ENCODE measurements around the gene TXNDC12. TPM values are rescaled to one million over a fixed set of nuclear protein-coding genes. Genes with fewer than 3 reads are reported as not detected.
A peak's percentile ranks its signal among the peaks of the same experiment; 100 is the strongest.
"Not testable (repeated sequence)": the region's sequence is repeated elsewhere in the genome, so short reads cannot be mapped to it uniquely, and the experiment has no call there.

Gene TXNDC12
- total RNA-seq, 1 experiment from 2014 or later: 69.7 TPM

DNA sequence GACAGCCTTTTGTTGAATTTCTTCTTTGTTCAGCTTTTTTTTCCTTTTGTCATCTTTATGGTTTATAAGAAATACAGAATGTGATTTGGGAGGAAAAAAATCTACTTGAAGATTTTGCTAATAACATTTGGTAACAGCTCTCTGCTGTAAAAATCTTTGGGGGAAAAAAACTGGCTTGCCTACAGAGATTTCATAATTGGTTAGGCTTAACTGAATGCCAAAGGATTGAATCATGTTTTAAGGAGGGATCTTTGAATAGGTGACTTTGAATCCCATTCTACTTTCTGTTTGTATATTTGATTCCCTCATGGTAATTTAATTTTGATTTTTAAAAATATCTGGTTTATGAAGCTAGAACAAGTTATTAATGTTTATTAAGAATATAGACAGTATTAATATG is 4.3 kb upstream of the TXNDC12 start:
- Histone ChIP-seq H3K9me3 (replicated peaks) (no peaks in the 10 kb centered on the region), H3K27me3 (replicated peaks) (no peaks in the 10 kb centered on the region), H3K27ac (peak overlapping the region; percentile 37), H3K36me3 (peaks cover 45% of the 10 kb centered on the region), H3K4me3 (no peak overlapping the region), H3K4me1 (replicated peaks) (peaks cover 32% of the 10 kb centered on the region)
- peak in 1 of 2 experiments; percentile 44 for DNase-seq (ENCODE audit: low read depth in 1 of 2, low spot score in 2 of 2)

DNA sequence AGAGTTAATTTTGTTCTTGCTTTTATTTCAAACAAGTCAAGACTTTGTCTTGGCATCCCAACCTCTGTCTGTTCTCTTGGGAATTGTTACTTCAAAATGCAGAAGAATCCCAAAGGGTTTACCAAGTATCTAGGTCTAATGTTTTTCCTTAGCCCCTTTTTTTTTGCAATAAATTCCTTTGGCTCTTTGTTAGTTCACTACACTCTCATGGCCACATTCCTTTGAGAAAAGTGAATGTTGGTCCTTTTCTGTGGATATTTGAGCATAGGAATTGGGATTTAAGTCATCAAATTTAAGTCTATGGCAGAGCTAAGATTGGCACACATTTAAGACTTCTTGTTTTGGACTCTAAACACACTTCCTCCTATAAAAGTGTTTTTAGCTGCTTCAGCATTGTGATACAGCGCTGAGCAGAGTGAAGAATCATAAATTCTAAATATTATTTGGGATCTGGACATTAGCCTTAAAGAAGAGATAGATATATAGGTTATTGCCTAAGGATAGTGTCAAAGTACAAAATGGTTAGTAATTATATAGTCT is 3.0 kb upstream of the TXNDC12 start:
- no peaks in the 10 kb centered on the region for H3K27me3 ChIP-seq (replicated peaks)
- no peaks in the 10 kb centered on the region for H3K9me3 ChIP-seq (replicated peaks)
- no peak overlapping the region for H3K27ac ChIP-seq
- H3K4me1 ChIP-seq (replicated peaks): peaks cover 37% of the 10 kb centered on the region
- no peak overlapping the region for H3K4me3 ChIP-seq
- no peak for DNase-seq (ENCODE audit: low read depth in 1 of 2, low spot score in 2 of 2)
- peaks cover 33% of the 10 kb centered on the region for H3K36me3 ChIP-seq

DNA sequence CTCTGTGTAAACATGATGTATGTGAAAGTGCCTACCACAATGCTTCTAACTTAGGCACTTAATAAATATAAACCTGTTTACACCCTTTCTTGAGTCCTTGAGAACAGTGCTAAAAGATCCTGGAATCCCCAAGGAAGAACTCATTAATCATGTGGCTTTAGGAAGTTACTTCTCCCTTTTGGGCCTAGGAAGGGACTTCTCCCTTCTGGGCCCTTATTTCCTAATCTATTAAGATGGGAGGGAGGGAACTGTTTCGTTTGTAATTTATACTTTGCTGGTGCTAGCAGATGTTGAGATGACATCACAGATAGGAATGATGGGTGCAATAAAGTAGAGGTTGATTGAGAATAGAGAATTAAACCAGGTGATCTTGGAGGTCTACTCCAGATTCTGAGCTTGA is 2.3 kb upstream of the TXNDC12 start:
- Histone ChIP-seq H3K4me3 (peak overlapping the region; percentile 86), H3K9me3 (replicated peaks) (no peaks in the 10 kb centered on the region), H3K27ac (peak overlapping the region; percentile 87), H3K36me3 (peaks cover 29% of the 10 kb centered on the region), H3K27me3 (replicated peaks) (no peaks in the 10 kb centered on the region), H3K4me1 (replicated peaks) (peaks cover 37% of the 10 kb centered on the region)
- DNase-seq (ENCODE audit: low read depth in 1 of 2, low spot score in 2 of 2): no peak

DNA sequence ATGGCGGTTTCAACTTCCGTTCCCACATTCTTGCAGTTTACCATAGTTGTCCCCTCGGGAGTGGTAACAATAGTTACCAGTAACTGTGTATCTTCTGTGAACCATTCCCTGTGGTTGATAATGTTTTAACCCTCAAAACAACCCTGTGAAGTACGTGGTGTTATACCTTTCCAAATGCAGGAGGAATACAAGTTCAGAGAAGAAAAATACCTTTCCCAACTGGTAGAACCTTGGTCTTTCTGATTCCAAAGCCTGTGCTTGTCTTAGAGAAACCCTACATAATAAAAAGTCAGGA is 1.9 kb upstream of the TXNDC12 start:
- peak overlapping the region; percentile 86 for H3K4me3 ChIP-seq
- H3K36me3 ChIP-seq: peaks cover 29% of the 10 kb centered on the region
- peak overlapping the region; percentile 87 for H3K27ac ChIP-seq
- no peaks in the 10 kb centered on the region for H3K9me3 ChIP-seq (replicated peaks)
- no peaks in the 10 kb centered on the region for H3K27me3 ChIP-seq (replicated peaks)
- no peak for DNase-seq (ENCODE audit: low read depth in 1 of 2, low spot score in 2 of 2)
- peaks cover 37% of the 10 kb centered on the region for H3K4me1 ChIP-seq (replicated peaks)

DNA sequence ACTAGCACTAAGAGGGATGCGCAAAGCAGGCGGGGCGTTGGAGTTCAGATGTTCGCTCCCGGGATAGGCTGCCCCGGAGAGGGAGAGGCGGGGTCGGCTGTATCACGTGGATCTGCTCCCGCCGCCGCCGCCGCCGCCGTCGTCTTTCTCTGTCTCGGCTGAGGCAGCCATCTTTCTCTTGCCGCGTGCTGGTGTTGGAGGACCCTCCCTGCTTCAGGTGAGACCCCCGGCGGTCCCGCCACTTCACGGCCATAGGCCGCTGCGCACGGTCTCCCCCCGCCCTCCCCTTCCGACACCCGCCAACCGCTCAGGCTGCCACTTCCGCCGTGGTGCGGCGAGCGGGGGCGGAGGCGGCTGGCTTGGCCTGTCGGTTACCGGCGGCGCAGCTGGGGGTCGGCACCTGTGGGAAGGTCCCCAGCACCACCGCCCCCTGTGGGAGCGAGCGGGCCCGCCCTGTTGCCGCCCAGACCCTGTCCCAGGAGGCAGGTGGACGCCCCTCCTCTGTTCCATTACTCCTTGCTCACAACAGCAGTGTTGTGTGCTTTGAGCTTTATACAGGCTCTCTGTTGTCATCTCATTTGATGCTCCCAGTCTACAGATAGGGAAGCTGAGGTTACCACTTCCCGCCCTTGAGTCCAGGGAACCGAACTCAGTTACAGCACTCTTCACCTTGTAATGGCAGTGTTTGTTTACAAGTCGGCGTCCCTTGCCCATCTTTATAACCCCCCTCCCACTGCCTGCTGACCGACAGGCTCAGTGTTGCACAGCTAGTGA is 1.4 kb upstream of the TXNDC12 start, which contains the start of gene BTF3L4:
Gene BTF3L4 (plus strand): TSS at position 133 of the 774 bp plus-strand sequence. CDS start 3,553 bp downstream, outside the sequence.
- Histone ChIP-seq H3K9me3 (replicated peaks) (no peaks in the 10 kb centered on the region), H3K27ac (peak within 1 kb of the TSS; percentile 87), H3K4me3 (peak within 1 kb of the TSS; percentile 86), H3K4me1 (replicated peaks) (peaks cover 37% of the 10 kb centered on the region), H3K27me3 (replicated peaks) (no peaks in the 10 kb centered on the region), H3K36me3 (peaks cover 29% of the 10 kb centered on the region)
- peak; percentile 89 to 96 for DNase-seq (ENCODE audit: low read depth in 1 of 2, low spot score in 2 of 2)

DNA sequence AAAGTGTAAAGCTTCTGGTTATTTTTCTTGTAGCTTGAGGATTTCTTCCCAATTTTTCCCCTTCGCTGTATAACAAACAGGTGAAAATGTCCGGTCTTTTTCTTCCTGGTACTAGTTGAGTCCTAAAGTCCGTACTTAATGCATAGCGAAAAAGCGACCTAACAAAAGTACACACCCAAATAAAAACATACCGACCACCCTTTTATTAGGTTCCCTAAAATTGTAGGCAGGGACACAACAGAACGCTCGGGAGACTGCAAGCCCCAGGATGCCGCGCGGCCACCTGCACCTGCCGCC is 823 bp upstream of the TXNDC12 start:
- Histone ChIP-seq H3K9me3 (replicated peaks) (no peaks in the 10 kb centered on the region), H3K27ac (peak overlapping the region; percentile 39; the same call in 1 of the 2 replicates), H3K27me3 (replicated peaks) (no peaks in the 10 kb centered on the region), H3K36me3 (peaks cover 28% of the 10 kb centered on the region), H3K4me3 (peak overlapping the region; percentile 86), H3K4me1 (replicated peaks) (peaks cover 37% of the 10 kb centered on the region)
- DNase-seq (ENCODE audit: low read depth in 1 of 2, low spot score in 2 of 2): no peak

DNA sequence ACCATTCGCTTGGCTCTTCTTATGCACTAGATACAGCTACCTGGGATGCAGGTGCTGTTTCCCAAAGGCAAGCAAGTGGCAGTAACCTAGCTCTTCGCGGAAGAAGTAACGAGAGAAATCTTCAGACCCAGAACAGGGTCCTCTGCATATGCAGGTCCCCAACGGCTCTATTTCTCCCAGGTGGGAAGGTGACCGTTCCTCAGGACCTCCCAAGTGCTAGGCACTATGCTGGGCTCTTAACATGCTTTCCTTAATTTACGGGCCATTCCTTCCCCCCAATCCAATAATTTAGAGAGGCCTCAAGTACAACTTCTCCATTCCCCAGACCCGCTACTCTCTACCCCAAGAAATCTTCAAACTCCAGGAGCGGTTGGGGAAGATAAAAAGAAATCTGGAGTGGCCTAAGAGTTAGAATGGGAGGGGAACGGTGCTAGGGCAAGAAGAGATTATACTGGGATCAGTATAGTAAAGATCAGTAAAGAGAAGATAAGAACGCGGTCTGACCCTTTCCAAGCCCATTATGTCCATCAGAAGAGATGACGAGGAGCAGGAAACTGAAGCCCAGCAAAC is 410 bp downstream of the TXNDC12 start:
- peaks cover 20% of the 10 kb centered on the region for H3K36me3 ChIP-seq
- peaks cover 37% of the 10 kb centered on the region for H3K4me1 ChIP-seq (replicated peaks)
- DNase-seq (ENCODE audit: low read depth in 1 of 2, low spot score in 2 of 2): no peak
- H3K27ac ChIP-seq: peak overlapping the region; percentile 39; the same call in 1 of the 2 replicates
- no peaks in the 10 kb centered on the region for H3K9me3 ChIP-seq (replicated peaks)
- H3K4me3 ChIP-seq: peak overlapping the region; percentile 86
- no peaks in the 10 kb centered on the region for H3K27me3 ChIP-seq (replicated peaks)

DNA sequence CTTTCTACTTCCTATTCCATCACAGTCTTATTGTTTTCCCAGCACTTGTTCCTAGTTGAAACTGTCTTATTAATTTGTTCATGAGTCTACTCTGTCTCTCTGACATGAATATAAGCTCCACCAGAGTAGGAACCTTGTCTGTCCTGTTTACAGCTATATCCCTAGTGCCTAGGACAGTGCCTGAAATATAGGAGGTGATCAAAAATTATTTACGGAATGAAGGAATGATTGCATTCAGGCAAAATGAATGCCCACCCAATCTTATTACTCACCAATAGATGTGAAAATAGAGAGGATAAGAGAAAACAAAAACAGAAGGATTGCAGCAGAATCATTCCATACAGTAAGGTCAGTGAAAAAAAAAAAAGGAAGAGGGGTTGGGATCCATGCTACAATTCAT is 1.1 kb downstream of the TXNDC12 start:
- H3K4me1 ChIP-seq (replicated peaks): peaks cover 30% of the 10 kb centered on the region
- H3K9me3 ChIP-seq (replicated peaks): no peaks in the 10 kb centered on the region
- H3K27me3 ChIP-seq (replicated peaks): no peaks in the 10 kb centered on the region
- H3K4me3 ChIP-seq: no peak overlapping the region; the same call in 1 of the 2 replicates
- no peak overlapping the region for H3K27ac ChIP-seq
- no peak for DNase-seq (ENCODE audit: low read depth in 1 of 2, low spot score in 2 of 2)
- H3K36me3 ChIP-seq: peaks cover 18% of the 10 kb centered on the region

DNA sequence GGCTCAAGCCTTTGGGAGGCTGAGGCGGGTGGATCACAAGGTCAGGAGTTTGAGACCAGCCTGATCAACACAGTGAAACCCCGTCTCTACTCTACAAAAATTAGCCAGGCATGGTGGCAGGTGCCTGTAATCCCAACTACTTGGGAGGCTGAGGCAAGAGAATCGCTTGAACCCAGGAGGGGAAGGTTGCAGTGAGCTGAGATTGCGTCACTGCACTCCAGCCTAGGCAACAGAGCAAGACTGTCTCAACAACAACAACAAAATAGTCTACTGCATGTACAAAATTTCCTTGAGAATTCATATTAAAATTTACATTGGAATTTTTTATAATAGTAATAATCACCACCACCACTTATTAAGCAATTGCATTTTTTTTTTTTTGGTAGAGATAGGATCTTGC is 5.7 kb downstream of the TXNDC12 start:
- H3K9me3 ChIP-seq (replicated peaks); H3K27ac ChIP-seq; H3K4me3 ChIP-seq; H3K4me1 ChIP-seq (replicated peaks); DNase-seq (ENCODE audit: low read depth in 1 of 2, low spot score in 2 of 2); H3K27me3 ChIP-seq (replicated peaks): not testable (repeated sequence)
- H3K36me3 ChIP-seq: peaks cover 14% of the 10 kb centered on the region

DNA sequence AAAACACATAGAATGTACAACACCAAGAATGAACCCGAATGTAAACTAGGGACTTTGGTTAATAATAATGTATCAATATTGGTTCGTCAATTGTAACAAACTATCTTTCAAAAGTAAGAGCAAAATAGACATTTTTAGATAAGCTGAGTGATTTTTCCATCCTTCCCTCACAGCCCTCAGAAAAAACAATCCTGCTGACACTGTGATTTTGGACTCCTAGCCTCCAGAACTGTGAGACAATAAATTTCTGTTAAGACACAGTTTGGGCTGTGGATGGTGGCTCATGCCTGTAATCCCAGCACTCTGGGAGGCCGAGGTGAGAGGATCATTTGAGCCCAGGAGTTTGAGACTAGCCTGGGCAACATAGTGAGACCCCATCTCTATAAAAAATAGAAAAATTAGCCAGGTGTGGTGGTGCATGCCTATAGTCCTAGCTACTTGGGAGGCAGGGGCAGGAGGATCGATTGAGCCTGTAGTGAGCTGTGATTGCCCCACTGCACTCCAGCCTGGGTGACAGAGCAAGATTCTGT is 9.3 kb downstream of the TXNDC12 start:
- H3K27ac ChIP-seq; H3K9me3 ChIP-seq (replicated peaks); H3K4me1 ChIP-seq (replicated peaks); H3K4me3 ChIP-seq; H3K27me3 ChIP-seq (replicated peaks); DNase-seq (ENCODE audit: low read depth in 1 of 2, low spot score in 2 of 2): not testable (repeated sequence)
- peaks cover 22% of the 10 kb centered on the region for H3K36me3 ChIP-seq

DNA sequence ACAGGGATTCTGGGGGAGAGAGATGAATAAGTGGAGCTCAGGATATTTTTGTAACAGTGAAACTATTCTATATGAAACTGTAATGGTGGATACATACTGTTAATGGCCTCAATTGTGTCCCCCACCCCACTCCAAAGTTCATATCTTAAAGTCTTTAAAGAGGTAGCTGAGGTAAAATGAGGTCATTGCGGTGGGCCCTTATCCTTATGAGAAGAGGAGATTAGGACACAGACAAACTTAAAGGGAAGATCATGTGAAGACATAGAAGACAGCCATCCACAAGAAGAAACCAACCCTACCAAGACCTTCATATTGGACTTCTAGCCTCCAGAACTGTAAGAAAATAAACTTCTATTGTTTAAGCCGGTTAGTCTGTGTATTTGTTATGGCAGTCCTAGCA is 9.8 kb downstream of the TXNDC12 start:
- peaks cover 22% of the 10 kb centered on the region for H3K36me3 ChIP-seq
- DNase-seq (ENCODE audit: low read depth in 1 of 2, low spot score in 2 of 2): no peak
- no peaks in the 10 kb centered on the region for H3K4me1 ChIP-seq (replicated peaks)
- H3K27me3 ChIP-seq (replicated peaks): no peaks in the 10 kb centered on the region
- no peak overlapping the region for H3K4me3 ChIP-seq
- no peaks in the 10 kb centered on the region for H3K9me3 ChIP-seq (replicated peaks)
- H3K27ac ChIP-seq: no peak overlapping the region

DNA sequence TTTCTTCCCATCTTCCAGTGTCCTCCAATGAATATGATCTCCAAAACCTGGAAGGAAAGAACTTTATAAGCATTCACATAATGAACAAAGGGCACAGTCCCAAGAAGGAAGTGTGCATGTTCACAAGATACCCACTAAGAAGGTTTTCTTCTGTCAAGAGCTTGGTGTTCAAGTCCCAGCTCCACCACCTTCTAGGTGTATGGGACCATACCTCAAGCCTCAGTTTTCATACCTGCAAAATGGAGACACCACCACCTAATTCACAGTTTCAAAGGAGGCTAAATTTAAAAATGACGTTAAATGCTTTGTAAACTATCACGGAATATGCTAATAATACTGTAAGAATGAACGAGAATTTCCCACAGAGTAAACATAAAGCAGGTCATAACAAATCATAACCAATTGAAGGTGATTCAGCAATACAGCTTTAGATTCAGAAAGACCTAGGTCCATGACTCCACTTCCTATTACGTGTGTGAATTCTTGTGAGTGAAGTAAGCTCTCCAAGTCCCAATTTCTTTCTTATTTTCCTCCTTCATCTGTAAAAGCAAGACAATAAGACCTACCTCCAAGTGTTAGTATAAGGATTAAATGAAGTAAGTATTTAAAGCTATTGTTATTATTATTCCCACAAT is 13.3 kb downstream of the TXNDC12 start:
- H3K4me3 ChIP-seq: no peak overlapping the region
- H3K27ac ChIP-seq: 0 out of 2 replicates have a peak overlapping the region, but pooled peaks have one; percentile 1
- no peaks in the 10 kb centered on the region for H3K27me3 ChIP-seq (replicated peaks)
- DNase-seq (ENCODE audit: low read depth in 1 of 2, low spot score in 2 of 2): no peak
- no peaks in the 10 kb centered on the region for H3K9me3 ChIP-seq (replicated peaks)
- H3K4me1 ChIP-seq (replicated peaks): no peaks in the 10 kb centered on the region
- H3K36me3 ChIP-seq: peaks cover 35% of the 10 kb centered on the region

DNA sequence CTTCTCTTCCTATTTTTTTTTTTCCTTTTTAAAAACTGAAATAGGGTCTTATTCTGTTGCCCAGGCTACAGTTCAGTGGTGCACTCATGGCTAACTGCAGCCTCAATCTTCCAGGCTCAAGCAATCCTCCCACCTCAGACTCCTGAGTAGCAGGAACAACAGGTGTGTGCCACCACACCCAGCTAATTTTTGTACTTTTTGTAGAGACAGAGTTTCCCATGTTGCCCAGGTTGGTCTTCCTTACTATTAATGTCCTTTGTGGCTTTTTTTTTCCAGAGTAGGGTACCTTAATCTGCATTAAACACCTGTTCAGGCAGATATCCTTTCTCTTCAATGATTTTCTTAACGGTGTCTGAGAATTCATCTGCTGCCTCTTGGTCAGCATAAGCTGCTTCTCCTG is 17.1 kb downstream of the TXNDC12 start:
- no peak for DNase-seq (ENCODE audit: low read depth in 1 of 2, low spot score in 2 of 2)
- Histone ChIP-seq H3K9me3 (replicated peaks) (no peaks in the 10 kb centered on the region), H3K4me3 (no peak overlapping the region), H3K36me3 (peaks cover 42% of the 10 kb centered on the region), H3K27me3 (replicated peaks) (no peaks in the 10 kb centered on the region), H3K27ac (no peak overlapping the region), H3K4me1 (replicated peaks) (peaks cover 5% of the 10 kb centered on the region)

DNA sequence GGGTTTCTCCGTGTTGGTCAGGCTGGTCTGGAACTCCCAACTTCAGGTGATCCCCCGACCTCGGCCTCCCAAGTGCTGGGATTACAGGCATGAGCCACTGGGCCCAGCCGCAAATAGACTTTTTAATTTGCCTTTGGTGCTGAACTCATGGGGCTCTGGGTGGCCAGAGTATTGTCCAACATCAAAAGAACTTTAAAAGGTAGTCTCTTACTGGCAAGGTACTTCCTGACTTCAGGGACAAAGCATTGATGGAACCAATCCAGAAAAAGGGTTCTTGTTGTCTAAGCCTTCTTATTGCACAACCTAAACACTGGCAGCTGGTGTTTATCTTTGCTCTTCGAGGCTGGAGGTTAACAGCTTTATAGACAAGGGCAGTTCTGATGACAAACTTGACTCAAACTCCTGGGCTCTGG is 17.6 kb downstream of the TXNDC12 start:
- Histone ChIP-seq H3K9me3 (replicated peaks) (no peaks in the 10 kb centered on the region), H3K27me3 (replicated peaks) (no peaks in the 10 kb centered on the region), H3K4me1 (replicated peaks) (peaks cover 6% of the 10 kb centered on the region), H3K4me3 (no peak overlapping the region), H3K36me3 (peaks cover 46% of the 10 kb centered on the region), H3K27ac (no peak overlapping the region)
- DNase-seq (ENCODE audit: low read depth in 1 of 2, low spot score in 2 of 2): no peak

Data from SJSA1 (cell line).